OCI-LY1 (cell line): ENCODE measurements around the gene PAPSS1.
A peak's percentile ranks its signal among the peaks of the same experiment; 100 is the strongest.

Source experiments
- H2AFZ ChIP-seq: fragments of 200-600 bp; sonication (generic), shearing (Covaris generic); 2 replicates; pipeline ENCODE4 v1.6.0; 2014; ENCODE audit warnings: antibody characterized with exemption, mild to moderate bottlenecking, low read length
- H3F3A ChIP-seq: fragments of 200-600 bp; sonication (generic), shearing (Covaris generic); 2 replicates; pipeline ENCODE4 v1.6.0; 2014; ENCODE audit warnings: mild to moderate bottlenecking, antibody characterized with exemption, low read length, moderate library complexity; ENCODE audit not compliant: insufficient read depth
- H3K27ac ChIP-seq: fragments of 200-600 bp; sonication (generic); 2 replicates; pipeline ENCODE4 v1.5.1; 2014; ENCODE audit warnings: low read length, mixed run types, mild to moderate bottlenecking, low read depth; ENCODE audit not compliant: poor library complexity, severe bottlenecking
- H3K27me3 ChIP-seq: fragments of 200-600 bp; sonication (generic); 2 replicates; pipeline ENCODE4 v1.6.0; 2014; ENCODE audit warnings: antibody characterized with exemption, mild to moderate bottlenecking, low read length, moderate library complexity; ENCODE audit not compliant: insufficient read depth
- H3K36me3 ChIP-seq: fragments of 200-600 bp; sonication (generic); 2 replicates; pipeline ENCODE4 v1.6.1; 2014; ENCODE audit warnings: mild to moderate bottlenecking, antibody characterized with exemption, low read length, moderate library complexity, mixed read lengths; ENCODE audit not compliant: insufficient read depth
- H3K4me1 ChIP-seq: fragments of 200-600 bp; sonication (generic); 2 replicates; pipeline ENCODE4 v1.5.1; 2014; ENCODE audit warnings: mild to moderate bottlenecking, low read length, moderate library complexity; ENCODE audit not compliant: insufficient read depth, severe bottlenecking
- H3K4me2 ChIP-seq: fragments of 200-600 bp; sonication (generic), shearing (Covaris generic); 2 replicates; pipeline ENCODE4 v1.6.1; 2014; ENCODE audit warnings: low read length
- H3K4me3 ChIP-seq: fragments of 200-600 bp; sonication (generic); 2 replicates; pipeline ENCODE4 v1.5.1; 2014; ENCODE audit warnings: low read length, low read depth, mild to moderate bottlenecking, mixed read lengths; ENCODE audit not compliant: poor library complexity, severe bottlenecking
- H3K79me2 ChIP-seq: fragments of 200-600 bp; shearing (Covaris generic); 2 replicates; pipeline ENCODE4 v1.6.1; 2016; ENCODE audit warnings: mixed run types, low read length, mixed read lengths; ENCODE audit not compliant: insufficient read depth
- H3K9ac ChIP-seq: fragments of 200-600 bp; sonication (generic), shearing (Covaris generic); 2 replicates; pipeline ENCODE4 v1.6.1; 2014; ENCODE audit warnings: mild to moderate bottlenecking, low read length, mixed read lengths
- H3K9me2 ChIP-seq: fragments of 200-600 bp; sonication (generic), shearing (Covaris generic); 2 replicates; pipeline ENCODE4 v1.6.1; 2014; ENCODE audit warnings: low read depth, mild to moderate bottlenecking, low read length, mixed read lengths
- H3K9me3 ChIP-seq: fragments of 200-600 bp; shearing (Covaris generic); 2 replicates; pipeline ENCODE4 v1.6.1; 2014; ENCODE audit warnings: low read length, mixed read lengths
- H4K20me1 ChIP-seq: fragments of 200-600 bp; sonication (generic), shearing (Covaris generic); 2 replicates; pipeline ENCODE4 v1.6.0; 2016; ENCODE audit warnings: mild to moderate bottlenecking, low read length; ENCODE audit not compliant: insufficient read depth
- EZH2 ChIP-seq: fragments of 200-600 bp; sonication (generic), shearing (Covaris generic); IDR thresholded peaks from 2 replicates; pipeline ENCODE4 v1.8.0; 2017; ENCODE audit warnings: borderline replicate concordance, mixed run types, mild to moderate bottlenecking, antibody characterized with exemption, low read length, moderate library complexity, mixed read lengths
- TF ChIP-seq, protein P1 (sequence below): fragments of 200-600 bp; sonication (generic), shearing (Covaris generic); IDR thresholded peaks from 2 replicates; pipeline ENCODE4 v1.5.1; 2017; ENCODE audit warnings: mild to moderate bottlenecking, antibody characterized with exemption, low read length, moderate library complexity, mixed read lengths

The PAPSS1 gene

GRCh38 chr4:107719922-107720722 lies at the start of gene PAPSS1:
Gene PAPSS1 (minus strand): TSS chr4:107720234. CDS start chr4:107720179, 55 bp downstream.
- Histone ChIP-seq H3K27ac (peak within 1 kb of the TSS; percentile 61), H3K4me2 (peak within 1 kb of the TSS; percentile 92), H3K4me1 (peaks cover 46% of the 10 kb centered on the region), H3K9ac (peak within 1 kb of the TSS; percentile 73), H3K9me2 (no peaks in the 10 kb centered on the region), H3K79me2 (peaks cover 28% of the 10 kb centered on the region), H3K27me3 (no peaks in the 10 kb centered on the region), H3F3A (no peaks in the 10 kb centered on the region), H4K20me1 (no peaks in the 10 kb centered on the region), H3K36me3 (no peaks in the 10 kb centered on the region), H3K9me3 (no peaks in the 10 kb centered on the region), H3K4me3 (peak within 1 kb of the TSS; percentile 94), H2AFZ (peak within 1 kb of the TSS; percentile 43)
- TF ChIP-seq, protein P1, sequence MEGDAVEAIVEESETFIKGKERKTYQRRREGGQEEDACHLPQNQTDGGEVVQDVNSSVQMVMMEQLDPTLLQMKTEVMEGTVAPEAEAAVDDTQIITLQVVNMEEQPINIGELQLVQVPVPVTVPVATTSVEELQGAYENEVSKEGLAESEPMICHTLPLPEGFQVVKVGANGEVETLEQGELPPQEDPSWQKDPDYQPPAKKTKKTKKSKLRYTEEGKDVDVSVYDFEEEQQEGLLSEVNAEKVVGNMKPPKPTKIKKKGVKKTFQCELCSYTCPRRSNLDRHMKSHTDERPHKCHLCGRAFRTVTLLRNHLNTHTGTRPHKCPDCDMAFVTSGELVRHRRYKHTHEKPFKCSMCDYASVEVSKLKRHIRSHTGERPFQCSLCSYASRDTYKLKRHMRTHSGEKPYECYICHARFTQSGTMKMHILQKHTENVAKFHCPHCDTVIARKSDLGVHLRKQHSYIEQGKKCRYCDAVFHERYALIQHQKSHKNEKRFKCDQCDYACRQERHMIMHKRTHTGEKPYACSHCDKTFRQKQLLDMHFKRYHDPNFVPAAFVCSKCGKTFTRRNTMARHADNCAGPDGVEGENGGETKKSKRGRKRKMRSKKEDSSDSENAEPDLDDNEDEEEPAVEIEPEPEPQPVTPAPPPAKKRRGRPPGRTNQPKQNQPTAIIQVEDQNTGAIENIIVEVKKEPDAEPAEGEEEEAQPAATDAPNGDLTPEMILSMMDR = no peak
- TF ChIP-seq EZH2 = no peak

DNA sequence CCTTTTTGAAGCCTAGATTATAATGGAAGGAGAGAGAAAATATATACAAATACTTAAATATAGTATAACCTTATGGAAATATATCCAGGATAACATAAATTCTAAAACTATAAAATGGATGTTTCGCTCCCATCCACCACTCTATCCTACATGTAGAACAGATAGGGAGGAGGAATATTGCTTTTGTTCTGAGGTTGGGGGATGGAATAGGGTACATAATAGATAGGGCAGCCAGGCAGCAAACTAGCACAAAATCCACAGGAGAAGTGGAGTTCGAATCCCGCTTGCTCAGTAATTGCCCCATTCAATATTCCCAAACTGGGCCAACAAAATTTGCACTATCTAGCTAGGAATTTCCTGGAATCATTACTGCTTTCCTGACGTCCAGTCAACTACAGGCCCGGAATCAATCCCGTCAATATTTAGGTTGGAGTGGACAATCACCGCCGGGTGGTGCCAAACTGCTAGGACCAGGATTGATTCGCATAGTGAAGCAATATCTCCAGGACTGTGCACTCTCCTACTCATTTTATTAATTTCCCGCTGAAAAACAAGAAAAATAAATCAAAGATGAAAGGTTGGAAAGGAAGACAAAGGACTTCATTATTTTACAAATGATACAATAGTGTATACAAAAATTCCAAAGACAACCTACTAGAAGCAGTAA lies 40.4 kb upstream of the PAPSS1 start:
- H4K20me1 ChIP-seq = no peaks in the 10 kb centered on the region
- H3K9ac ChIP-seq = no peak overlapping the region
- no peak overlapping the region for H3K4me2 ChIP-seq
- H3K4me3 ChIP-seq = no peak overlapping the region
- H3K36me3 ChIP-seq = no peaks in the 10 kb centered on the region
- no peaks in the 10 kb centered on the region for H3K27me3 ChIP-seq
- no peaks in the 10 kb centered on the region for H3K79me2 ChIP-seq
- TF ChIP-seq, protein P1 = no peak
- TF ChIP-seq EZH2 = no peak
- H3K4me1 ChIP-seq = no peaks in the 10 kb centered on the region
- H3K9me3 ChIP-seq = no peaks in the 10 kb centered on the region
- H3K9me2 ChIP-seq = no peaks in the 10 kb centered on the region
- no peak overlapping the region for H3K27ac ChIP-seq
- 0 out of 2 replicates have a peak, but pooled peaks cover 2% of the 10 kb centered on the region for H3F3A ChIP-seq
- no peak overlapping the region for H2AFZ ChIP-seq

GRCh38 chr4:107757864-107758476 lies 37.9 kb upstream of the PAPSS1 start:
- no peaks in the 10 kb centered on the region for H3K9me2 ChIP-seq
- H3K9me3 ChIP-seq = no peaks in the 10 kb centered on the region
- no peak for TF ChIP-seq EZH2
- TF ChIP-seq, protein P1 = peak; percentile 59
- 0 out of 2 replicates have a peak, but pooled peaks cover 2% of the 10 kb centered on the region for H3F3A ChIP-seq
- H2AFZ ChIP-seq = no peak overlapping the region
- H3K4me2 ChIP-seq = no peak overlapping the region
- H3K4me1 ChIP-seq = no peaks in the 10 kb centered on the region
- no peaks in the 10 kb centered on the region for H4K20me1 ChIP-seq
- H3K36me3 ChIP-seq = no peaks in the 10 kb centered on the region
- H3K9ac ChIP-seq = no peak overlapping the region
- no peak overlapping the region for H3K27ac ChIP-seq
- H3K4me3 ChIP-seq = no peak overlapping the region
- no peaks in the 10 kb centered on the region for H3K27me3 ChIP-seq
- no peaks in the 10 kb centered on the region for H3K79me2 ChIP-seq
